HUDEP-2 (cell line): ENCODE results near the gene PAX2.
A peak's percentile ranks its signal among the peaks of the same experiment; 100 is the strongest.
"Not testable (repeated sequence)": the region's sequence is repeated elsewhere in the genome, so short reads cannot be mapped to it uniquely, and the experiment has no call there.

Experiments
- DNase-seq, 76 experiments: peaks; one replicate each; lab custom pipeline; 2025; ENCODE audit not compliant: unreplicated experiment in 76 of 76; lab: John Stamatoyannopoulos, UW

PAX2 gene

GRCh38 chr10:100744987-100745881 is at the start of gene PAX2:
Gene PAX2, plus strand, starts transcription at chr10:100745582. Its CDS starts 679 bp downstream, at chr10:100746261.
- DNase-seq = no peak

DNA sequence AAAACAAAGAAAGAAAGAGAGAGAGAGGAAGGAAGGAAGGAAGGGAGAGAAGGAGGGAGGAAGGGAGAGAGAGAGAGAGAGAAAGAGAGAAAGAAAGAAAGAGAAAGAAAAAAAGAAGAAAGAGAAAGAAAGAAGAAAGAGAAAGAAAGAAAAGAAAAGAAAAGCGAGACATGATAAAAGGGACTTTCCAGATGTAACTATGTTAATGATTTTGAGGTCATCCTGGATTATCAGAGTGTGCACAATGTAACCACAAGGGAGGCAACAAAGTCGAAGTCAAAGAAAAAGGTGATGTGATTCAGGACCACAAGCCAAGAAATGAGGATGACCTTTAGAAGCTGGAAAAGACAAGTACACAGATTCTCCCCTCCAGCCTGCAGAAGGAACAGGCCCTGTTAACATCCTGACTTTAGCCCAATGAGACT is 48.9 kb upstream of the PAX2 start:
- no peak for DNase-seq

DNA sequence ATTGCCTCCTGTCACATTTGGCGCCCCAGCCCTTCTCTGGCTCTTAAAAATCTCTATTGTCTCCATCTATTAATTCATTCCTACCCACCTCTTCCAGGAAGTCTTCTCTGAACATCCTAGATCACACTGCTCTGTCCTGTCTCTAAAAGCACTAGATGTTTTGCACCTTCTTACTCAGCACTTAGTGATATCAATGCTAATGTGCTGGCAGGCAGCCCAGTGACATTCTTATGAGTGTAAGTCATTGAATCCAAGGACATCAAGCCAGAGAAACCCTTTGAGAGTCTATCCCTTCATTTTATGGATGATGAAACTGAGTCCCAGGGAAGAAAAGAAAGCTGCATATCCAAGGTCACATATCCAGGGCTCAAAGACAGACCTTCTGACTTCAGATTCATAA is 48.3 kb upstream of the PAX2 start:
- peak in 1 of 76 experiments; percentile 1 for DNase-seq

DNA sequence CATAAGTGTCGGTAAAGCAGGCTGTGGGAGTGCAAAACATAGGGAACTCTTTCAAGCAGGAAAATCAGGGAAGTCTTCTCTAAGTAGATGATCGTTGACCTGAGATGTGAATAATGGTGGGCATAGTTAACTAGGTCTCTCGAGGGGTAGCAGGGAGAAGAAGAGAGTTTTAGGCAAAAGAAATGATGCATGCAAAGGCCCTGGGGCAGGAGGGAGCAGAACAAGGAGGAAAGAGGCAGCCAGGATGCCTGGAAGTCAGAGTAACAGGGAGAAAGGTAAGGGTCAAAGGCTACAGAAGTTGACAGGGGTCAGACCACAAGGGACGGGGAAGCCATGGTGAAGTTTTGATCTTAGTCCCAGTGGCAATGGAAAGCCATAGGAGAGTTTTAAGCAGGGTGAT is 47.8 kb upstream of the PAX2 start:
- DNase-seq = no peak

DNA sequence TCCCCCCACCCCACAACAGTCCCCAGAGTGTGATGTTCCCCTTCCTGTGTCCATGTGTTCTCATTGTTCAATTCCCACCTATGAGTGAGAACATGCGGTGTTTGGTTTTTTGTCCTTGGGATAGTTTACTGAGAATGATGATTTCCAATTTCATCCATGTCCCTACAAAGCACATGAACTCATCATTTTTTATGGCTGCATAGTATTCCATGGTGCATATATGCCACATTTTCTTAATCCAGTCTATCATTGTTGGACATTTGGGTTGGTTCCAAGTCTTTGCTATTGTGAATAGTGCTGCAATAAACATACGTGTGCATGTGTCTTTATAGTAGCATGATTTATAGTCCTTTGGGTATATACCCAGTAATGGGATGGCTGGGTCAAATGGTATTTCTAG is 43.7 kb upstream of the PAX2 start:
- not testable (repeated sequence) for DNase-seq

GRCh38 chr10:100705139-100705538 is 40.2 kb upstream of the PAX2 start:
- DNase-seq = no peak

- DNase-seq = no peak
Observed at GRCh38 chr10:100707261-100707848, 38.0 kb upstream of the PAX2 start.

- DNase-seq = no peak
Observed at GRCh38 chr10:100709146-100710082, 36.0 kb upstream of the PAX2 start.

- DNase-seq = no peak
Observed at GRCh38 chr10:100710151-100710871, 35.1 kb upstream of the PAX2 start.

GRCh38 chr10:100713049-100713858 is 32.1 kb upstream of the PAX2 start:
- DNase-seq = no peak

GRCh38 chr10:100713859-100714565 is 31.4 kb upstream of the PAX2 start:
- DNase-seq = no peak

DNA sequence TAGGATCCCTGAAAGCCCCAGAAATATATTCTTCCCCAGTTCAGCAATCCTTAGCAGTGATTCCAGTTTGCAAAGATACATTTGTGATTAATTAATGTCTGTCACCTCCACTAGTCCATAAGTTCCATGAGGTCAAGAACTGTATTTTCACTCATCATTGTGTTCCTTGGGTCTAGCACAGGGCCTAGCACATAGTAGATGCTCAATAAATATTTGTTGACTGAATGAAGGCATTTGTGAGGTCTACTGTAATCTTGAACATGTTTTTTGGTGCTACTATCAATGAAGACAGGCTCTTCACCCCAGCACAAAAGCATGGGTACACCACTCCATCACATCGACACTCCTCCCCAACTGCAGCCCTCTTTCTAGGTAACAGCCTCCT is 30.8 kb upstream of the PAX2 start:
- no peak for DNase-seq

DNA sequence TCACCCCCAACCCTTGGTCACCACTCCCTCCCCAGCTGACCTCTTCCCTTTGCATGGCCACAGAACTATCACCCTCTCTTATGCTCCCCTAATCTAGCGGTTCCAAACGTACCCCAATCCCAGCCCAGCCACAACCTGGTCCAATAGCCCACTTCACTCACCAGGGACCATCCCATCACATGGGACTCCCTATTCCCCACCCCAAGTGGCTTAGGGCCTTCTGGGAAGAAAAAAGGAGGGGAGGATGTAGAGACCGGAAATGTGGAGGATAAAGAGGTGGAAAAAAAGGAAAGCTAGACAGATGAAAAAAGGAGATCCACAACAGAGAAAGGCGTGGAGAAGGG is 30.3 kb upstream of the PAX2 start:
- DNase-seq = no peak

GRCh38 chr10:100715445-100716385 is 29.7 kb upstream of the PAX2 start:
- no peak for DNase-seq

DNA sequence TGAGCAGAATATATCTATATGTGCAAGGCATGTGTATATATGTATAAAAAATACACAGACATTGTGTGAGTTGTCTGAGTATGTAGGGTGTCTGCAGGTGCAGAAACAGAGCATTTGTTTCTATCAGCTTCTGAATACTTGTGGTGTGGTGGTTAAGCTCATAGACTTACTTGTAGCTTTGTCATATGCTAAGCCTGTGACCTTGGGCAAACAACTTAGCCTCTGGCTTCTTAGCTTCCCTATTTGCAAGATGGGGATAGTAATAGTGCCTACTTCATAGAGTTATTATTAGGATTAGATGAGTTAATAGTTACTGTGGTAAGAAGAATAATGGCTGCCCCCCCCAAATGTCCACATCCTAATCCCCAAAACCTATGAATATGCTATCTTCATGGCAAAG is 28.2 kb upstream of the PAX2 start:
- DNase-seq = no peak

DNA sequence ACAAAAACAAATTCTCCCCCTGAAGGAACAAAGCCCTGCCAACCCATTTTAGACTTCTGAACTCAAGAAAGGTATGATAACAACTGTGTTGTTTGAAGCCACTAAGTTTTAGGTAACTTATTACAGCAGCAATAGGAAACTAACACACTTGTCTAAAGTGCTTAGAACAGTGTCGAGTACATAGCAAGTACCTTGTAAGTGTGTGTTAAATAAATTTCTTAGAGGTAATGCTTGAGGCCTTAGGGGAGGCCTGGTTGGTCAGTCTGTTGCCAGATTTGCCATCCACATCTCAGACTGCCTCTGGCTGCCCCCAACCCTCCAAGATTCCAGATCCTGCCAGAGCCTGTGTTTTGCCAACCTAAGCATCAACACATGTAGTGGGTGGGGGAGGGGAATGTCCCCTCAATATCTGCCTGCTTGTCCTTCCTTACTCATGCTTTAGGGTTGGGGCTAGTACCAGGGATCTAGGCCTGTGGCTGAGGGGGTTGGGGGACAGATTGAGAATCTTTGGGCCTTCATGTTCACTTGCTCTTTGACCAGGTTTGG is 27.1 kb upstream of the PAX2 start:
- no peak for DNase-seq

DNA sequence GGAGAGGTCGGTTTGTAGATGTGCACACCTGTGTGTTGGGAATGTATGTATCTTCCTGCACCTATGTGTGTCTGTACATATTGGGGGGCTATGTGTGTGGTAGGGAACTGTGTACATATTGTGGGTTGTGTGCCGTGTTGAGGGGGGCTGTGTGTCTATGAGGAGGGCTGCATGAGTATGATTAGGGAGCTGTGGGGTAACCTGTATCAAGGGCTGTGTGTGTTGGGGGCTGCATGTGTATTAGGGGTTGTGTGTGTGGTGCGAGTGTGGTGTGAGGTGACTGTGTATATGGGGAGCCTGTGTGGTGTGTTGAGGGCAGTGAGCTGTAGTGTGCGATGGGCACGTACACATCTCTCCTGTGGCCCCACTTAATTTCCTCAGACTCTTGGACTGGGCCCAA is 22.2 kb upstream of the PAX2 start:
- no peak for DNase-seq
